ENCODE data around the gene SPI1. TPM values are rescaled to one million over a fixed set of nuclear protein-coding genes. Genes with fewer than 3 reads are reported as not detected.

The SPI1 gene
- total RNA-seq, 1 experiment from 2014 or later: 0.31 TPM

GRCh38 chr11:47332303-47332711 is 46.0 kb downstream of the SPI1 start:
- ATAC-seq: no peak
- no peaks in the 10 kb centered on the region for H3K36me3 ChIP-seq (ENCODE audit: control insufficient read depth, insufficient read depth, low read length)
- H3K4me3 ChIP-seq (ENCODE audit: low read depth in 2 of 2, low read length in 2 of 2): no peak overlapping the region
- no peaks in the 10 kb centered on the region for H3K4me1 ChIP-seq (ENCODE audit: control insufficient read depth, insufficient read depth, low read length)
- DNase-seq (ENCODE audit: low read depth, low spot score): no peak
- H3K27me3 ChIP-seq (ENCODE audit: control insufficient read depth, insufficient read depth, low read length): no peaks in the 10 kb centered on the region
- H3K9me3 ChIP-seq (ENCODE audit: control insufficient read depth, insufficient read depth, low read depth, low read length): no peaks in the 10 kb centered on the region
- H3K27ac ChIP-seq (ENCODE audit: low read length): no peak overlapping the region
- ChIA-PET CTCF (no interaction called here), POLR2A (no interaction called here)
- intact Hi-C loops (cut with micrococcal nuclease; ENCODE audit: unreplicated experiment) (no loop called here), in situ Hi-C loops (cut with HindIII; ENCODE audit: low pct_unique_long_range_greater_than_20kb, low sequenced_read_pairs) (no loop called here)
- TF ChIP-seq SIN3A (IDR thresholded peaks at IDR 0.05; ENCODE audit: borderline replicate concordance, insufficient read depth, low read depth, low read length) (no peak), CTCF (IDR thresholded peaks at IDR 0.05) (no peak), REST (IDR thresholded peaks at IDR 0.05; ENCODE audit: insufficient read depth in 1 of 2, low read depth in 2 of 2, low read length in 1 of 2) (no peak), POLR2AphosphoS5 (IDR thresholded peaks at IDR 0.05; ENCODE audit: low read depth, low read length) (no peak), TCF7L2 (IDR thresholded peaks at IDR 0.05; ENCODE audit: low read depth, low read length) (no peak)
- no TSS peak for BruUV-seq (replicated peaks)

- Histone ChIP-seq H3K27ac (ENCODE audit: low read length) (no peak overlapping the region), H3K4me3 (ENCODE audit: low read depth in 2 of 2, low read length in 2 of 2) (no peak overlapping the region), H3K36me3 (ENCODE audit: control insufficient read depth, insufficient read depth, low read length) (no peaks in the 10 kb centered on the region), H3K9me3 (ENCODE audit: control insufficient read depth, insufficient read depth, low read depth, low read length) (no peaks in the 10 kb centered on the region), H3K4me1 (ENCODE audit: control insufficient read depth, insufficient read depth, low read length) (no peaks in the 10 kb centered on the region), H3K27me3 (ENCODE audit: control insufficient read depth, insufficient read depth, low read length) (no peaks in the 10 kb centered on the region)
- DNase-seq (ENCODE audit: low read depth, low spot score) (no peak), ATAC-seq (no peak)
- ChIA-PET CTCF (no interaction called here), POLR2A (no interaction called here)
- no peak for TF ChIP-seq TCF7L2 (IDR thresholded peaks at IDR 0.05; ENCODE audit: low read depth, low read length)
- no peak for TF ChIP-seq CTCF (IDR thresholded peaks at IDR 0.05)
- no peak for TF ChIP-seq SIN3A (IDR thresholded peaks at IDR 0.05; ENCODE audit: borderline replicate concordance, insufficient read depth, low read depth, low read length)
- TF ChIP-seq REST (IDR thresholded peaks at IDR 0.05; ENCODE audit: insufficient read depth in 1 of 2, low read depth in 2 of 2, low read length in 1 of 2): no peak
- no peak for TF ChIP-seq POLR2AphosphoS5 (IDR thresholded peaks at IDR 0.05; ENCODE audit: low read depth, low read length)
- BruUV-seq (replicated peaks): no TSS peak
- intact Hi-C loops (cut with micrococcal nuclease; ENCODE audit: unreplicated experiment): no loop called here
- in situ Hi-C loops (cut with HindIII; ENCODE audit: low pct_unique_long_range_greater_than_20kb, low sequenced_read_pairs): no loop called here
These were observed 46.7 kb downstream of the SPI1 start for GRCh38 chr11:47331454-47332302.
